HG03095 (cell line): ENCODE data around the gene GSG1L.

Source experiments
- ATAC-seq: cut with Tn5 transposase; IDR thresholded peaks from one replicate; pipeline ENCODE4 v1.9.1; 2021; ENCODE audit warnings: moderate library complexity; ENCODE audit not compliant: unreplicated experiment

GSG1L gene

GRCh38 chr16:27826081-27826892, 237.2 kb downstream of the GSG1L start:
- ATAC-seq, result no peak

- no peak for ATAC-seq
Measured at GRCh38 chr16:27824786-27825185, 238.7 kb downstream of the GSG1L start.

- no peak for ATAC-seq
Measured at GRCh38 chr16:27824006-27824405, 239.5 kb downstream of the GSG1L start.

- ATAC-seq, result no peak
Measured at GRCh38 chr16:27823421-27823820, 240.1 kb downstream of the GSG1L start.

- no peak for ATAC-seq
Measured at GRCh38 chr16:27822996-27823395, 240.5 kb downstream of the GSG1L start.

GRCh38 chr16:27822529-27822928, 241.0 kb downstream of the GSG1L start:
- no peak for ATAC-seq

- no peak for ATAC-seq
Measured at GRCh38 chr16:27820646-27821345, 242.7 kb downstream of the GSG1L start.

- no peak for ATAC-seq
Measured at GRCh38 chr16:27819881-27820610, 243.5 kb downstream of the GSG1L start.

GRCh38 chr16:27819356-27819755, 244.2 kb downstream of the GSG1L start:
- ATAC-seq, result no peak

- no peak for ATAC-seq
Measured at GRCh38 chr16:27818246-27818645, 245.3 kb downstream of the GSG1L start.

GRCh38 chr16:27817038-27817437, 246.5 kb downstream of the GSG1L start:
- no peak for ATAC-seq

- ATAC-seq, result no peak
Measured at GRCh38 chr16:27816561-27816960, 247.0 kb downstream of the GSG1L start.

- no peak for ATAC-seq
Measured at GRCh38 chr16:27813591-27813990, 249.9 kb downstream of the GSG1L start.

GRCh38 chr16:27811881-27812280, 251.6 kb downstream of the GSG1L start:
- ATAC-seq, result no peak

- ATAC-seq, result no peak
Measured at GRCh38 chr16:27806986-27807385, 256.5 kb downstream of the GSG1L start.

GRCh38 chr16:27806388-27806787, 257.1 kb downstream of the GSG1L start:
- no peak for ATAC-seq

- no peak for ATAC-seq
Measured at GRCh38 chr16:27805828-27806351, 257.6 kb downstream of the GSG1L start.

- ATAC-seq, result no peak
Measured at GRCh38 chr16:27803775-27804549, 259.6 kb downstream of the GSG1L start.

GRCh38 chr16:27802664-27803439, 260.7 kb downstream of the GSG1L start:
- no peak for ATAC-seq
